ENCODE data around the gene AFF4.

The AFF4 gene

DNA sequence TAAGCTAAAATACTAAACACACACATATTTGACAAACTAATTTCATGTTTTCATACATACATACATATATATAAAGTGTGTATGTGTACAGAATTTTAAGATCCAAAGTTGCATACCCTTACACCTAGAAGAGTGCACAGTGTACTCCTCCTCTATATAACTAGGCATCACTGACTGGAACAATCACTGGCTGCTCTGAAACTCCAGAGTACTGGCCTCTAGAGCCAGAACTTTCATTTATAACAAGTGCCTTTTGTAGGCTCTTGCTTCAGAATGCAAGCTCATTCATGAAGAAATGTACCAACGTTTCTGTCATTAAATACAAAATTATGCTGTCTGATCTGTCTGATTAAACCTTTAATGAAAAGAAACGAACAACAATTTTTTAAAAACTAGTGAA is 86.0 kb downstream of the AFF4 start:
- no peaks in the 10 kb centered on the region for H3K4me1 ChIP-seq (ENCODE audit: control insufficient read depth in 1 of 2, insufficient read depth in 1 of 2, low read depth in 1 of 2, low read length in 1 of 2)
- H3K36me3 ChIP-seq = peaks cover 79% of the 10 kb centered on the region
- no peaks in the 10 kb centered on the region for H3K9me3 ChIP-seq
- H3K4me3 ChIP-seq (ENCODE audit: low read depth in 1 of 2, low read length in 1 of 2) = no peak overlapping the region
- H3K27ac ChIP-seq = no peak overlapping the region
- TF ChIP-seq, protein P1, sequence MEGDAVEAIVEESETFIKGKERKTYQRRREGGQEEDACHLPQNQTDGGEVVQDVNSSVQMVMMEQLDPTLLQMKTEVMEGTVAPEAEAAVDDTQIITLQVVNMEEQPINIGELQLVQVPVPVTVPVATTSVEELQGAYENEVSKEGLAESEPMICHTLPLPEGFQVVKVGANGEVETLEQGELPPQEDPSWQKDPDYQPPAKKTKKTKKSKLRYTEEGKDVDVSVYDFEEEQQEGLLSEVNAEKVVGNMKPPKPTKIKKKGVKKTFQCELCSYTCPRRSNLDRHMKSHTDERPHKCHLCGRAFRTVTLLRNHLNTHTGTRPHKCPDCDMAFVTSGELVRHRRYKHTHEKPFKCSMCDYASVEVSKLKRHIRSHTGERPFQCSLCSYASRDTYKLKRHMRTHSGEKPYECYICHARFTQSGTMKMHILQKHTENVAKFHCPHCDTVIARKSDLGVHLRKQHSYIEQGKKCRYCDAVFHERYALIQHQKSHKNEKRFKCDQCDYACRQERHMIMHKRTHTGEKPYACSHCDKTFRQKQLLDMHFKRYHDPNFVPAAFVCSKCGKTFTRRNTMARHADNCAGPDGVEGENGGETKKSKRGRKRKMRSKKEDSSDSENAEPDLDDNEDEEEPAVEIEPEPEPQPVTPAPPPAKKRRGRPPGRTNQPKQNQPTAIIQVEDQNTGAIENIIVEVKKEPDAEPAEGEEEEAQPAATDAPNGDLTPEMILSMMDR (IDR thresholded peaks at IDR 0.05) = no peak
- no peaks in the 10 kb centered on the region for H3K27me3 ChIP-seq

DNA sequence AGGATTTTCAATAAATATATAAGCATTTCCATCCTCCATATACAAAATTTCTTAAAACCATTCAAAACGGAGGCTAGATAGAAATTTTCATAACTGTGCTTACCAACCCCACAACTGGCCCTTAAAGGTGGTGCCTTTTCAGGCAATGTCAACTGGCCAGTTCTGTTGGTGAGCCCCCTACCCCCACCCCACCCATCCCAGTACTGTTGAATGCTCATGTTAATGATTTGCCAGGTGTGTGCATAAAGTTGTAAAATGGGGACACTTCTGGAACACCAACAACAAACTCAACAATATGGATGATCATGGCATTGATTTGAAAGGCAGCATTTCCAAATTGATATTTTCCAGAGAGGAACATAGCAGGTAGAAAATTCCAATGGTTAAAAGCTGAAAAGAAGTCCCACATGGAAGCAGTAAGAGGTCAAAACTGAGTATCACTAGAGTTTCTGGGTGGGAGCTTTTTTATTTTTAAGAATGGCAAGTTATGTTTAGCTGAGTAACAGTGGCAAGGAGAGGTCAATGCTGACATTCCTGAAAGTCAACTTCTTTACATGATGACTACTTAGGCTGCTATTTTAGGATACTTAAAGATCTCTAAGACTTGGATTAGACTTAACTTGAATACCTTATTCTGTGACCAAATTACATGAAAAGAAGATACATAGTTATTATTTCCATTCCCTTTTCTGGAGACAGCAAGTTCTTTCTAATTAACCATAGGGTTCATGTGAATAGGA is 87.2 kb downstream of the AFF4 start:
- Histone ChIP-seq H3K9me3 (no peaks in the 10 kb centered on the region), H3K27ac (no peak overlapping the region), H3K4me1 (ENCODE audit: control insufficient read depth in 1 of 2, insufficient read depth in 1 of 2, low read depth in 1 of 2, low read length in 1 of 2) (no peaks in the 10 kb centered on the region), H3K27me3 (no peaks in the 10 kb centered on the region), H3K4me3 (ENCODE audit: low read depth in 1 of 2, low read length in 1 of 2) (no peak overlapping the region), H3K36me3 (peaks cover 70% of the 10 kb centered on the region)
- TF ChIP-seq, protein P1 (IDR thresholded peaks at IDR 0.05) = no peak

GRCh38 chr5:132873930-132874271 is 89.5 kb downstream of the AFF4 start:
- Histone ChIP-seq H3K4me3 (ENCODE audit: low read depth in 1 of 2, low read length in 1 of 2) (no peak overlapping the region), H3K27ac (no peak overlapping the region), H3K4me1 (ENCODE audit: control insufficient read depth in 1 of 2, insufficient read depth in 1 of 2, low read depth in 1 of 2, low read length in 1 of 2) (no peaks in the 10 kb centered on the region), H3K9me3 (no peaks in the 10 kb centered on the region), H3K36me3 (peaks cover 48% of the 10 kb centered on the region), H3K27me3 (no peaks in the 10 kb centered on the region)
- TF ChIP-seq, protein P1 (IDR thresholded peaks at IDR 0.05) = no peak

DNA sequence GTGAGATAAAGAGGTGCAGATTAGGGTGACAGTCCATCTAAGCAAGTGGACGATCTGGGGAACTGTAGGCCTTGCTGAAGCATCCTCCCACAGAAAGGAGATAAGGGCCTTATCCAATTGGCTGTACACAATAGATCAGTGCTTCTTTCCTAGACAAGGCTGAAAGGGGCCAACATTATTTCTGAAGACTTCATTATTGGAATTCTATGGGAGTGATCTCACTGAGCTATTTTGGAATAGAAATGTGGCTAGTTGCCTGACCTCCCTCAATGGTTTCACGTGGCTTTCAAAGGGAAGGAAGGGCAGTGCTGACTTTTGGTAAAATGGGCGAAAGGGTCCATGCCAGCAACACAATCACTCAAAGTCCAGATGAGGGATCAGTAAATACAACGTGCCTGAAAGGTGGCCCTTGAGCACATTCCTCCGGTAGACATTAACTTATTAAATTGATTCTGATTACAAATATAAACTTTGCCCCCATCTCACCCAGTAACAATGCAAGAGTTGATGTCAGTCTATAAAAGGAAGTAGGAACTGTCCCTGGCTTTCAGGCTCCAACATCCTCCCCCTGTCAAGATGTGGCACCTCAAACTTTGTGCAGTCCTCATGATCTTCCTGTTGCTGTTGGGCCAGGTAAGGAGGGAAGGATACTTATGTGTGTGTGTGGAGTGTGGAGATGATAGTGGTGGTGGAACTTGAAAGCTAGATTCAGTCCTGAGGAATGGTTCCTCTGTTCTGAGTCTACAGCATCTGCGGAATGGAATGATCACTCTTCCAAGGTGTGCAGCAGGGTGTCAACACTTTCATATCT is 90.1 kb downstream of the AFF4 start, which contains the start of gene LEAP2:
TSS of gene LEAP2 (plus strand) at position 550 of the 811 bp plus-strand sequence. CDS start at position 577, 27 bp downstream.
- no peaks in the 10 kb centered on the region for H3K9me3 ChIP-seq
- no peak within 1 kb of the TSS for H3K27ac ChIP-seq
- TF ChIP-seq, protein P1 (IDR thresholded peaks at IDR 0.05) = no peak
- H3K36me3 ChIP-seq = peaks cover 44% of the 10 kb centered on the region
- H3K4me3 ChIP-seq (ENCODE audit: low read depth in 1 of 2, low read length in 1 of 2) = no peak within 1 kb of the TSS
- H3K4me1 ChIP-seq (ENCODE audit: control insufficient read depth in 1 of 2, insufficient read depth in 1 of 2, low read depth in 1 of 2, low read length in 1 of 2) = no peaks in the 10 kb centered on the region
- no peaks in the 10 kb centered on the region for H3K27me3 ChIP-seq

- Histone ChIP-seq H3K27me3 (no peaks in the 10 kb centered on the region), H3K27ac (no peak overlapping the region), H3K4me3 (ENCODE audit: low read depth in 1 of 2, low read length in 1 of 2) (no peak overlapping the region), H3K4me1 (ENCODE audit: control insufficient read depth in 1 of 2, insufficient read depth in 1 of 2, low read depth in 1 of 2, low read length in 1 of 2) (no peaks in the 10 kb centered on the region), H3K36me3 (peaks cover 42% of the 10 kb centered on the region), H3K9me3 (no peaks in the 10 kb centered on the region)
- TF ChIP-seq, protein P1 (IDR thresholded peaks at IDR 0.05) = no peak
Observed at GRCh38 chr5:132872788-132873118, 90.7 kb downstream of the AFF4 start.

All from neutrophil (primary cell).